Muscle layer of colon (tissue), 2 donors: Measurements from ENCODE around the gene LRCOL1.

ENCODE experiments used
- H3K27ac ChIP-seq: one replicate; pipeline ENCODE4 v1.7.0; 2013; ENCODE audit warnings: low read depth, mild to moderate bottlenecking, low read length, moderate library complexity
- H3K27me3 ChIP-seq, 2 donors: one replicate each; pipeline ENCODE4 v1.7.0; 2013; ENCODE audit warnings: low read length in 2 of 2, mild to moderate bottlenecking in 2 of 2; ENCODE audit not compliant: insufficient read depth in 2 of 2, control insufficient read depth in 1 of 2
- H3K36me3 ChIP-seq: one replicate; pipeline ENCODE4 v1.7.0; 2013; ENCODE audit warnings: mild to moderate bottlenecking, low read length; ENCODE audit not compliant: insufficient read depth
- H3K4me1 ChIP-seq: one replicate; pipeline ENCODE4 v1.7.0; 2013; ENCODE audit warnings: mild to moderate bottlenecking, low read length; ENCODE audit not compliant: insufficient read depth
- H3K4me3 ChIP-seq, 2 donors: one replicate each; pipeline ENCODE4 v1.7.0; 2013; ENCODE audit warnings: low read length in 2 of 2, low read depth in 1 of 2, mild to moderate bottlenecking in 1 of 2, moderate library complexity in 1 of 2
- H3K9ac ChIP-seq: one replicate; pipeline ENCODE4 v1.7.0; 2013; ENCODE audit warnings: low read length
- H3K9me3 ChIP-seq: one replicate; pipeline ENCODE4 v1.7.0; 2013; ENCODE audit warnings: mild to moderate bottlenecking, low read length
- donor health status: abdominal sarcoma.
- donor health status: Adenocarcinoma of cecum.

LRCOL1 gene

DNA sequence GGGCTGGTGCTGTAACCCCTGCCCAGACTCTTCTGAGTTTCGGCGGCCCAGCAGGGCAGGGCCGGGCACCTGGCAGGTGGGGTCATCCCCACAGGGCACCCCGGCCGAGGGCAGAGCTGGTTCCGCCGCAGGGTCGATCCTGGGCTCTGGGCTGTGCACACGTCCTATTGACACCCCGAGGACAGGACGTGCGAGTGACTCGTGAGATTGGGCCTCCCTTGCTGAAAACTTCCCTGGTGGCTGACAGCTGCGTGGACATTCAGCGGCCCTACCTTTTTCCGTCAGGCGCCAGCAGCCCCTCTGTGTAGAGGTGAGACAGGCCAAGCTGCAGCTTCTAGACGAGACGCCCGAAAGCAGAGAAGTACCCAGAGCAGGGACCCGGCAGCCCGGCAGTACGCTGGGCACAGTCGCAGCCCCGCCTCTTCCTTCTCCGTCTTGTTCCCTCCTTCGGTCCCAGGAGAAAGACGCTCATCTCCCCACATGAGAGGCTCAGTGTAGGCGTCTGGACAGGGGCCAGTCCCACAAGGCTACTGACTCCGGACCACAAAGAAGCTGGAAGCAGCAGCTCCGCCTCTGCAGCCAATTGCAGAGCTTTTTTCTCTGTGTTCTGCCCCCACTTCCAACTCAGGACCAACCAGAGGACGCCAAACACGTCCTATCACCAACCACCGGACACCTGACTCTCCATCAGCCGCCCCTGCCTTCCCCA, at the start of gene LRCOL1:
Gene LRCOL1 (minus strand): TSS at position 532 of the 709 bp plus-strand sequence. CDS start 4,331 bp downstream, outside the sequence.
- no peaks in the 10 kb centered on the region for H3K9me3 ChIP-seq
- H3K27me3 ChIP-seq, result peaks cover 11 to 43% of the 10 kb centered on the region in 2 donors
- H3K36me3 ChIP-seq, result no peaks in the 10 kb centered on the region
- H3K9ac ChIP-seq, result no peak within 1 kb of the TSS
- H3K4me3 ChIP-seq, result peak within 1 kb of the TSS in 1 of 2 donors; percentile 32
- H3K27ac ChIP-seq, result no peak within 1 kb of the TSS
- peaks cover 4% of the 10 kb centered on the region for H3K4me1 ChIP-seq

GRCh38 chr12:132660052-132660451, 49.7 kb upstream of the LRCOL1 start:
- Histone ChIP-seq H3K36me3 (peaks cover 63% of the 10 kb centered on the region), H3K9me3 (no peaks in the 10 kb centered on the region), H3K4me3 (no peak overlapping the region), H3K27me3 (no peaks in the 10 kb centered on the region), H3K27ac (no peak overlapping the region), H3K9ac (no peak overlapping the region), H3K4me1 (no peaks in the 10 kb centered on the region)

DNA sequence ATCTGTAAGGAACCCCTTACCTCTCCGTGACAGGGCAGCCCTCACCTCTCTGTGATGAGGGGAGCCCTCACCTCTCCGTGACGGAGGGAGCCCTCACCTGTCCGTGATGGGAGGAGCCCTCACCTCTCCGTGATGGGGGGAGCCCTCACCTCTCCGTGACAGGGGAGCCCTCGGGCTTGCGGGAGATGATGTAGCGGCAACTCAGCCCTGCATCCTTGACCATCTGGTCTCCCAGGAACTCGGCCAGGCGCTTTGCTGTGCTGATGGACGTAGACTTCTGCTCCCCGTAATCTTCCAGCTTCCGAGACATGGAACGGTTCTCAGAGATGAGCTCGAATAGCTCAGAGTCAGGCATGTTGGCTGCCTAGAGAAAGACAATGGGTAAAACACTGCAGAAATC, 48.8 kb upstream of the LRCOL1 start:
- no peak overlapping the region for H3K27ac ChIP-seq

GRCh38 chr12:132658149-132658894, 47.9 kb upstream of the LRCOL1 start:
- Histone ChIP-seq H3K27ac (no peak overlapping the region), H3K4me1 (no peaks in the 10 kb centered on the region), H3K27me3 (no peaks in the 10 kb centered on the region), H3K4me3 (no peak overlapping the region), H3K36me3 (peaks cover 59% of the 10 kb centered on the region), H3K9me3 (no peaks in the 10 kb centered on the region), H3K9ac (no peak overlapping the region)

More for the DNA sequence above, 48.8 kb upstream of the LRCOL1 start:
- H3K36me3 ChIP-seq, result peaks cover 63% of the 10 kb centered on the region
- no peaks in the 10 kb centered on the region for H3K9me3 ChIP-seq
- no peaks in the 10 kb centered on the region for H3K4me1 ChIP-seq
- H3K4me3 ChIP-seq, result no peak overlapping the region
- no peaks in the 10 kb centered on the region for H3K27me3 ChIP-seq
- H3K9ac ChIP-seq, result no peak overlapping the region

DNA sequence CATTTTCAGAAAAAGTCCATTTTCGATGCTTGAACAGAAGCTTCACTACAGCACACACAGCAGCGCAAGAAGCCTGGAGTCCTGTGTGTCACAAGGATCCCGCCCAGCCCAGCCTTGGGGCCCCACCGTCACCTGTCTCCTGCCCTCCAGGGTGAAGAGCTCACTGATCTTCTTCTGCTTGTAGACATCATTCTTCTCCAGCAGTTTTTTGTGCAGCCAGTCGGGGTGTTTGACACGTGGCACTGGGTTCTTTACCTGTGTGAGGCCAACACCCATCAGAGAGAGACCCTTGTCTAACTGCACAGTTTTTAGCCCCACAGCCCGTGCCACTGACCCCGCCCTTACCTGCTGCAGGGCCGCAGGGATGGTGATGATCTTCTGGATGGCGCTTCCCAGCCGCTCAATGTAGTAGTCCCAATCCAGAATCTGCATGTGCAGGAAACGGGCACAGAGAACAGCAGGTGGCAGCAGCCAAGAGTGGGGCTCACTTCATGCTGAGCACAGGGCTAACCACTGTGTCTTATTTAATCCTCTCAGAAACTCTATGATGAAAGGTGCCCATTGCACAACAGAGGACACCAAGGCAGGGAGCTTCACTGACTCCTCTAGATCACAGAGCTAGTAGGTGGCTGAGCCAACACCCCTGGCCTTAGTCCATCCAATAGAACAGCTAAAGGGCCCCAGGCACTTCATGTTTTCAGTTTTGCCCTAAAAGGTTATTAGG, 46.8 kb upstream of the LRCOL1 start:
- H3K27me3 ChIP-seq, result no peaks in the 10 kb centered on the region
- H3K4me3 ChIP-seq, result no peak overlapping the region
- H3K9me3 ChIP-seq, result no peaks in the 10 kb centered on the region
- no peak overlapping the region for H3K9ac ChIP-seq
- H3K27ac ChIP-seq, result no peak overlapping the region
- H3K4me1 ChIP-seq, result no peaks in the 10 kb centered on the region
- peaks cover 57% of the 10 kb centered on the region for H3K36me3 ChIP-seq

GRCh38 chr12:132653567-132654290, 43.3 kb upstream of the LRCOL1 start:
- Histone ChIP-seq H3K27ac (no peak overlapping the region), H3K4me1 (no peaks in the 10 kb centered on the region), H3K36me3 (peaks cover 35% of the 10 kb centered on the region), H3K9me3 (no peaks in the 10 kb centered on the region), H3K9ac (no peak overlapping the region), H3K4me3 (no peak overlapping the region), H3K27me3 (no peaks in the 10 kb centered on the region)

GRCh38 chr12:132651444-132652100, 41.2 kb upstream of the LRCOL1 start:
- Histone ChIP-seq H3K27me3 (no peaks in the 10 kb centered on the region), H3K4me1 (no peaks in the 10 kb centered on the region), H3K27ac (no peak overlapping the region), H3K36me3 (peaks cover 27% of the 10 kb centered on the region), H3K9ac (no peak overlapping the region), H3K4me3 (no peak overlapping the region), H3K9me3 (no peaks in the 10 kb centered on the region)

DNA sequence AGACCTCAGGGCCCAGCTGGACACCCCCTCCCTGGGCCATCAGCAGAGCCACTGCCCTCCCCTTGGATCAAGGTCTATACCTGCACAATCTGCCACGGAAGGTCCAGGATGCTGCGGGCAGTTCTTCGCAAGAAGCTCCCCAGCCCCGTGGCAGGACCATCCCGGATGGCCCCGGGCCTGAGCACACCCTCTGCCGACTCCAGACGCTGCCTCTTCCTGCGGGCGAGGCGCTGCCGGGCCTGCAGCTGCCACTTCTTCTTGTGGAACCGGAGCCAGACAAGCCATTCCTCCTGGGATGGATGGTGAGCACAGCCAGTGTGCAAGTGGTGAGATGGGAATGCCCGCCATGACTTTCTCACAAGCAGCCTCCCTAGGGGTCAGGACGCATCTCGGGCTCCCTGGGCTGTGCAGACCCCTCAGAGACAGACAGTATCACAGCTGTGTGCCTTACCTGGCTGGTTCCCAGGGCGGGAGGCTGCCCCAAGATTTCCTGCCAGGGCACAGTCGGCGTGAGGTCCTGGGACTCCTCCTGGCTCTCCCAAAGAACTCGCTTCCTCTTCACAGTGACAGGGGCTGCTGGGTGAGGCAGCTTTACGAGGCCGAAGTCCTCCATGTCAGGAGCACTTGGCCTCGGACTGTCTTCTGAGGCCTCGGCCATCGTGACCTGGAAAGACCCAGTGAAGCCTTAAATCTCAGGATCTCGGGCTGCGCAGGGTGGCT, 39.0 kb upstream of the LRCOL1 start:
- H3K4me1 ChIP-seq, result no peaks in the 10 kb centered on the region
- no peaks in the 10 kb centered on the region for H3K27me3 ChIP-seq
- H3K27ac ChIP-seq, result no peak overlapping the region
- no peaks in the 10 kb centered on the region for H3K9me3 ChIP-seq
- H3K9ac ChIP-seq, result no peak overlapping the region
- H3K36me3 ChIP-seq, result peaks cover 33% of the 10 kb centered on the region
- H3K4me3 ChIP-seq, result no peak overlapping the region

GRCh38 chr12:132648616-132649225, 38.3 kb upstream of the LRCOL1 start:
- peaks cover 35% of the 10 kb centered on the region for H3K36me3 ChIP-seq
- no peak overlapping the region for H3K9ac ChIP-seq
- H3K4me1 ChIP-seq, result no peaks in the 10 kb centered on the region
- H3K4me3 ChIP-seq, result no peak overlapping the region
- H3K27ac ChIP-seq, result no peak overlapping the region
- no peaks in the 10 kb centered on the region for H3K9me3 ChIP-seq
- H3K27me3 ChIP-seq, result no peaks in the 10 kb centered on the region

DNA sequence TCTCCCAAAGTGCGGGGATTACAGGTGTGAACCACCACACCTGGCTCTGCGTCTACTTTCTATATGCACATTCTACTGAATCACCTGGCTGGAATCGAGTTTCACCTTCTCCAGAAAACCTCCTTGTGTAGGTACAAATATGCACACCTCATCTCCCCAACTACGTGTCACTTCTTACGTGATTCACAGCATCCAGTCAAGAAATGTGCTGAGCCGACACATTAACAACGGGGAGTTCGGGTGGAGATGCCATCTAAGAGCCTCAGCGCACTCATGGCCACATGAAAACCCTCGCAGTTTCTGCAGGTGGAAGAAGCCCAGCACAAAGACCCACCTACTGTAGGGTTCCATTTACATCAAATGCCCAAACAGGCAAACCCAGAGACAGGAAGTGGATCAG, 37.5 kb upstream of the LRCOL1 start:
- Histone ChIP-seq H3K27me3 (no peaks in the 10 kb centered on the region), H3K4me3 (no peak overlapping the region), H3K27ac (no peak overlapping the region), H3K9me3 (no peaks in the 10 kb centered on the region), H3K4me1 (no peaks in the 10 kb centered on the region), H3K9ac (no peak overlapping the region), H3K36me3 (peaks cover 38% of the 10 kb centered on the region)
